Neural cell (in vitro differentiated cells): ENCODE results near the gene PILRA.

Source experiments
- EZH2 ChIP-seq: fragments of 200-600, 300-800 bp; shearing (Covaris generic), sonication (generic); IDR thresholded peaks from 2 replicates; pipeline ENCODE4 v1.6.1; 2014; ENCODE audit warnings: antibody characterized with exemption, low read length, borderline replicate concordance, mild to moderate bottlenecking; ENCODE audit not compliant: insufficient read depth, poor library complexity, severe bottlenecking
- SMC3 ChIP-seq: fragments of 450-650 bp; conservative IDR thresholded peaks from 2 replicates; pipeline ENCODE4 v1.6.1; 2014; ENCODE audit warnings: antibody characterized with exemption, mild to moderate bottlenecking, moderate library complexity; ENCODE audit not compliant: poor library complexity
- TF ChIP-seq, protein P1 (sequence below): fragments of 450-650 bp; IDR thresholded peaks from 2 replicates; pipeline ENCODE4 v1.5.1; 2014; ENCODE audit warnings: antibody characterized with exemption, mild to moderate bottlenecking, moderate library complexity; ENCODE audit not compliant: poor library complexity, severe bottlenecking

- TF ChIP-seq SMC3 (no peak), EZH2 (no peak)
- TF ChIP-seq, protein P1, sequence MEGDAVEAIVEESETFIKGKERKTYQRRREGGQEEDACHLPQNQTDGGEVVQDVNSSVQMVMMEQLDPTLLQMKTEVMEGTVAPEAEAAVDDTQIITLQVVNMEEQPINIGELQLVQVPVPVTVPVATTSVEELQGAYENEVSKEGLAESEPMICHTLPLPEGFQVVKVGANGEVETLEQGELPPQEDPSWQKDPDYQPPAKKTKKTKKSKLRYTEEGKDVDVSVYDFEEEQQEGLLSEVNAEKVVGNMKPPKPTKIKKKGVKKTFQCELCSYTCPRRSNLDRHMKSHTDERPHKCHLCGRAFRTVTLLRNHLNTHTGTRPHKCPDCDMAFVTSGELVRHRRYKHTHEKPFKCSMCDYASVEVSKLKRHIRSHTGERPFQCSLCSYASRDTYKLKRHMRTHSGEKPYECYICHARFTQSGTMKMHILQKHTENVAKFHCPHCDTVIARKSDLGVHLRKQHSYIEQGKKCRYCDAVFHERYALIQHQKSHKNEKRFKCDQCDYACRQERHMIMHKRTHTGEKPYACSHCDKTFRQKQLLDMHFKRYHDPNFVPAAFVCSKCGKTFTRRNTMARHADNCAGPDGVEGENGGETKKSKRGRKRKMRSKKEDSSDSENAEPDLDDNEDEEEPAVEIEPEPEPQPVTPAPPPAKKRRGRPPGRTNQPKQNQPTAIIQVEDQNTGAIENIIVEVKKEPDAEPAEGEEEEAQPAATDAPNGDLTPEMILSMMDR: no peak
Observed at GRCh38 chr7:100357131-100357561, 16.1 kb upstream of the PILRA start.
